H9 (cell line): ENCODE measurements around the gene ANGPT4. TPM values are rescaled to one million over a fixed set of nuclear protein-coding genes. Genes with fewer than 3 reads are reported as not detected.

Experiments used
- DNase-seq: peaks from one replicate; pipeline ENCODE4 v3.0.0-alpha.2; 2017
- H2AFZ ChIP-seq: one replicate; pipeline ENCODE4 v1.6.1; 2013; ENCODE audit warnings: mild to moderate bottlenecking, low read length, control low read depth, moderate library complexity
- H2AK5ac ChIP-seq: 2 replicates; pipeline ENCODE4 v1.6.1; 2013; ENCODE audit warnings: low read length, control low read depth, mixed read lengths; ENCODE audit not compliant: insufficient read length
- H2BK120ac ChIP-seq: one replicate; pipeline ENCODE4 v1.6.1; 2013; ENCODE audit warnings: low read depth, mild to moderate bottlenecking, low read length, control low read depth, inconsistent platforms; ENCODE audit not compliant: poor library complexity, severe bottlenecking
- H2BK12ac ChIP-seq: 2 replicates; pipeline ENCODE4 v1.6.1; 2013; ENCODE audit warnings: low read length, control low read depth, mixed read lengths, low read depth; ENCODE audit not compliant: insufficient read length
- H2BK15ac ChIP-seq: 2 replicates; pipeline ENCODE4 v1.6.1; 2013; ENCODE audit warnings: low read depth, low read length, control low read depth
- H2BK20ac ChIP-seq: one replicate; pipeline ENCODE4 v1.6.1; 2013; ENCODE audit warnings: low read depth, mild to moderate bottlenecking, low read length, control low read depth, inconsistent platforms; ENCODE audit not compliant: poor library complexity, severe bottlenecking
- H2BK5ac ChIP-seq: 2 replicates; pipeline ENCODE4 v1.6.1; 2013; ENCODE audit warnings: low read length, control low read depth, mixed read lengths; ENCODE audit not compliant: insufficient read length
- H3K14ac ChIP-seq: 2 replicates; pipeline ENCODE4 v1.6.1; 2013; ENCODE audit warnings: low read length, control low read depth; ENCODE audit not compliant: insufficient read depth
- H3K18ac ChIP-seq: 2 replicates; pipeline ENCODE4 v1.6.1; 2013; ENCODE audit warnings: low read depth, mild to moderate bottlenecking, mixed read lengths, low read length, control low read depth; ENCODE audit not compliant: insufficient read length
- H3K23ac ChIP-seq: 2 replicates; pipeline ENCODE4 v1.6.1; 2013; ENCODE audit warnings: low read length, control low read depth, mixed read lengths, low read depth; ENCODE audit not compliant: insufficient read length
- H3K23me2 ChIP-seq: 2 replicates; pipeline ENCODE4 v1.6.1; 2013; ENCODE audit warnings: low read depth, mild to moderate bottlenecking, mixed read lengths, low read length, control low read depth; ENCODE audit not compliant: insufficient read length, poor library complexity, severe bottlenecking
- H3K27ac ChIP-seq: 2 replicates; pipeline ENCODE4 v1.5.1; 2013; ENCODE audit warnings: low read length, control low read depth, mixed read lengths, low read depth; ENCODE audit not compliant: insufficient read length
- H3K27me3 ChIP-seq: 2 replicates; pipeline ENCODE4 v1.6.1; 2013; ENCODE audit warnings: low read length, control low read depth, inconsistent platforms; ENCODE audit not compliant: insufficient read depth
- H3K4ac ChIP-seq: 2 replicates; pipeline ENCODE4 v1.6.1; 2013; ENCODE audit warnings: low read depth, mild to moderate bottlenecking, control low read depth, inconsistent platforms, low read length, moderate library complexity
- H3K4me1 ChIP-seq: 2 replicates; pipeline ENCODE4 v1.6.1; 2013; ENCODE audit warnings: low read length, control low read depth, inconsistent platforms; ENCODE audit not compliant: insufficient read depth
- H3K4me2 ChIP-seq: 2 replicates; pipeline ENCODE4 v1.6.1; 2013; ENCODE audit warnings: low read length, control low read depth, mixed read lengths; ENCODE audit not compliant: insufficient read length, insufficient read depth
- H3K56ac ChIP-seq: 2 replicates; pipeline ENCODE4 v1.6.1; 2013; ENCODE audit warnings: low read depth, mild to moderate bottlenecking, mixed read lengths, low read length, control low read depth; ENCODE audit not compliant: insufficient read length
- H3K79me1 ChIP-seq: 2 replicates; pipeline ENCODE4 v1.6.1; 2013; ENCODE audit warnings: low read depth, mild to moderate bottlenecking, moderate library complexity, low read length, control low read depth, inconsistent platforms; ENCODE audit not compliant: insufficient read depth, poor library complexity, severe bottlenecking
- H3K79me2 ChIP-seq: 2 replicates; pipeline ENCODE4 v1.6.1; 2013; ENCODE audit warnings: low read length, control low read depth, inconsistent platforms; ENCODE audit not compliant: insufficient read depth
- H3K9ac ChIP-seq: 2 replicates; pipeline ENCODE4 v1.6.1; 2013; ENCODE audit warnings: low read length, control low read depth, mixed read lengths; ENCODE audit not compliant: insufficient read length; ENCODE audit errors: extremely low read depth
- H3K9me3 ChIP-seq: one replicate; pipeline ENCODE4 v1.6.1; 2013; ENCODE audit warnings: low read depth, low read length, inconsistent platforms; ENCODE audit not compliant: control insufficient read depth
- H3T11ph ChIP-seq: one replicate; pipeline ENCODE4 v1.6.1; 2013; ENCODE audit warnings: mild to moderate bottlenecking, low read length, control low read depth, inconsistent platforms
- H4K20me1 ChIP-seq: one replicate; pipeline ENCODE4 v1.6.1; 2013; ENCODE audit not compliant: control insufficient read depth, insufficient read length, insufficient read depth
- H4K5ac ChIP-seq: 2 replicates; pipeline ENCODE4 v1.6.1; 2013; ENCODE audit warnings: low read depth, mild to moderate bottlenecking, mixed read lengths, low read length, control low read depth; ENCODE audit not compliant: insufficient read length
- H4K8ac ChIP-seq: replicated peaks from 2 replicates; pipeline ENCODE4 v1.6.1; 2013; ENCODE audit warnings: low read length, control low read depth, mixed read lengths, low read depth; ENCODE audit not compliant: insufficient read length
- H4K91ac ChIP-seq: 2 replicates; pipeline ENCODE4 v1.6.1; 2013; ENCODE audit warnings: low read depth, mild to moderate bottlenecking, moderate library complexity, mixed read lengths, low read length, control low read depth; ENCODE audit not compliant: insufficient read length
- H3K27ac Mint-ChIP-seq, 3 experiments: 2 replicates in 2 of 3; 3 replicates in 1 of 3; pipeline ENCODE4 v1.8.0; 2020 to 2021; ENCODE audit warnings: mixed read lengths in 3 of 3, mild to moderate bottlenecking in 1 of 3, moderate library complexity in 1 of 3
- H3K27me3 Mint-ChIP-seq: 2 replicates; pipeline ENCODE4 v1.8.0; 2021; ENCODE audit warnings: low read depth, mild to moderate bottlenecking, moderate library complexity, mixed read lengths
- H3K36me3 Mint-ChIP-seq, 3 experiments: 2 replicates in 2 of 3; 3 replicates in 1 of 3; pipeline ENCODE4 v1.8.0; 2020 to 2021; ENCODE audit warnings: low read depth in 3 of 3, mixed read lengths in 3 of 3; ENCODE audit not compliant: insufficient read depth in 1 of 3
- H3K4me1 Mint-ChIP-seq, 2 experiments: 2 replicates each; pipeline ENCODE4 v1.8.0; 2020; ENCODE audit warnings: mixed read lengths in 2 of 2
- H3K4me3 Mint-ChIP-seq, 2 experiments: 2 replicates in 1 of 2; 3 replicates in 1 of 2; pipeline ENCODE4 v1.8.0; 2020 to 2021; ENCODE audit warnings: mild to moderate bottlenecking in 2 of 2, mixed read lengths in 2 of 2, moderate library complexity in 1 of 2
- H3K9me3 Mint-ChIP-seq, 2 experiments: 2 replicates in 1 of 2; 3 replicates in 1 of 2; pipeline ENCODE4 v1.8.0; 2020; ENCODE audit warnings: mild to moderate bottlenecking in 2 of 2, mixed read lengths in 2 of 2, moderate library complexity in 1 of 2
- CTCF ChIP-seq: fragments of 200-600 bp; sonication (generic); conservative IDR thresholded peaks from 3 replicates; pipeline ENCODE4 v1.8.0; 2021; ENCODE audit warnings: antibody characterized with exemption, mild to moderate bottlenecking
- WGBS: extraction: QIAGEN DNeasy Blood & Tissue Kit; methylation state at CpG from one replicate; pipeline ENCODE4 v1.1.7; 2013; ENCODE audit warnings: missing lambda C conversion rate, low lambda C conversion rate, mixed read lengths; ENCODE audit not compliant: insufficient read length; ENCODE audit errors: extremely low coverage; 5-methylcytosine and 5-hydroxymethylcytosine counted together
- total RNA-seq: library from RNA; stranded (reverse); gene quantifications from 2 replicates; pipeline ENCODE4 v1.2.1, GENCODE V29; 2021

ANGPT4 gene
- total RNA-seq, 1 experiment from 2014 or later, result 0.11 TPM

- Mint-ChIP-seq H3K27ac (no peak overlapping the region), H3K4me3 (no peak overlapping the region), H3K9me3 (peaks cover 5% of the 10 kb centered on the region in 2 experiments; a peak in 4 of 5 replicates), H3K36me3 (0 out of 7 replicates have a peak, but pooled peaks cover 0 to 3% (median 0%) of the 10 kb centered on the region in 3 experiments), H3K4me1 (peaks cover 9 to 19% of the 10 kb centered on the region in 2 experiments), H3K27me3 (peaks cover 2% of the 10 kb centered on the region)
- Histone ChIP-seq H3T11ph (no peak overlapping the region), H3K4me2 (no peak overlapping the region), H3K27me3 (no peaks in the 10 kb centered on the region), H3K23me2 (no peaks in the 10 kb centered on the region), H2AFZ (no peak overlapping the region), H2BK15ac (no peak overlapping the region), H4K5ac (no peak overlapping the region), H3K18ac (no peak overlapping the region), H2BK20ac (no peak overlapping the region), H3K56ac (no peak overlapping the region), H2BK120ac (no peak overlapping the region), H2BK5ac (no peak overlapping the region), H3K79me2 (no peaks in the 10 kb centered on the region), H3K4ac (no peak overlapping the region), H3K9ac (no peak overlapping the region), H3K27ac (no peak overlapping the region), H3K9me3 (no peaks in the 10 kb centered on the region), H4K20me1 (no peaks in the 10 kb centered on the region), H4K8ac (no peak overlapping the region), H3K79me1 (no peaks in the 10 kb centered on the region), H3K14ac (no peak overlapping the region), H2BK12ac (no peak overlapping the region), H3K4me1 (no peaks in the 10 kb centered on the region), H4K91ac (no peak overlapping the region), H3K23ac (no peak overlapping the region), H2AK5ac (no peak overlapping the region)
- TF ChIP-seq CTCF, result no peak
- WGBS, result no CpG with 5 or more reads among the region's 4 CpGs
- DNase-seq, result no peak
Observed at GRCh38 chr20:823574-823902, 92.6 kb downstream of the ANGPT4 start.
